ENCODE measurements around the gene GRK5. TPM values are rescaled to one million over a fixed set of nuclear protein-coding genes. Genes with fewer than 3 reads are reported as not detected.
A peak's percentile ranks its signal among the peaks of the same experiment; 100 is the strongest.

Gene GRK5
- total and polyA plus RNA-seq, 8 donors, result 10.9 to 95.9 (median 34.0) TPM

DNA sequence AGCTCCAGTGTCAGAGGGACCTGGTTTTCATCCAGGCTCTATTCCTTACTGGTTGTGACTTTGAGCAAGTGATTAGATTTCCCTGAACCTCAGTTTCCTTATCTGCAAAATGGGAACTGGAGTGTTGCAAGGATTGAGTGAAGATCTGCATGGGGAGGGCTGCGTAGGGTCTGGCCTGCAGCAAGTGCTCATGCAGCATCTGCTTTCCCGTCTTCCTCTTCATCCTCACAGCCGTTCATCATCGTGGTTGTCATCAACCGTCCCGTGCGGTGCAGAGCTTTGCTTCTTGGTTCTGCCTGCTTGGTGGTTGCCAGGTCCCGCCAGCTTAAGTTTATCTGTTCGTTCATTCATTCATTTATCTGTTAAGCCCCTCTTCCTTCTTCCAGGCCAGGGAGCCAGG is 135.0 kb downstream of the GRK5 start:
- no peak for DNase-seq

DNA sequence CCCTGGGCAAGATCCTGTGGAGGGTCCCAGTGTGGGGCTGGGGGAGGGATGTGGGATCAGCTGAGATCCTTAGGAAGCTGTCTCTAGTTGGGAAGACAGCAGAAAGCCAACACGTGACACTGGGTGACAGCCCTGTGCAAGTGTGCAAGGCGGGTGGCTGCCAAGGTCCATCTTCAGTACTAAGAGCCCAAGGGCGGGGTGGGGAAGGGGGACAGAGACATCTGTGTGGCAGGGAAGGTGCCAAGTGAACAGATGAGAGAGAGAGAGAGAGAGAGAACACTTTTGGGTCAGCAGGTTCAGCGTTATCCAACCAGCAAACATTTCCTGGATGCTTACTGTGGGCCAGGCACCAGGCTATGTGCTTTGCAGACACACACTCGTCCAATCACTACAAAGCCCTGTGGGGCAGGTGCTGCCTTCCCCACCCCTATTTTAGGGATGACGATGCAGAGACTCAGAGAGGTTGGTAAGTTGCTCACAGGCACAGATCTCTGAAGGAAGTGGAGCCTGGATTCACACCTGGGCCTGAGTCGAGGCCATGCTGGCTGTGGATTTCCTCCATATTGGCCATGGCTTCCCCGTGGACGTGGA is 135.7 kb downstream of the GRK5 start:
- intact Hi-C loops (cut with DNase I; ENCODE audit: low total_unique reads), result no loop called here
- no peak for DNase-seq
- no peaks in the 10 kb centered on the region for H3K27me3 ChIP-seq
- H3K4me3 ChIP-seq, result no peak overlapping the region
- 84 to 91% (median 87%) methylated on average over 9 of the region's 9 CpGs for whole genome bisulfite sequencing, 5 donors
- TF ChIP-seq, protein P1, sequence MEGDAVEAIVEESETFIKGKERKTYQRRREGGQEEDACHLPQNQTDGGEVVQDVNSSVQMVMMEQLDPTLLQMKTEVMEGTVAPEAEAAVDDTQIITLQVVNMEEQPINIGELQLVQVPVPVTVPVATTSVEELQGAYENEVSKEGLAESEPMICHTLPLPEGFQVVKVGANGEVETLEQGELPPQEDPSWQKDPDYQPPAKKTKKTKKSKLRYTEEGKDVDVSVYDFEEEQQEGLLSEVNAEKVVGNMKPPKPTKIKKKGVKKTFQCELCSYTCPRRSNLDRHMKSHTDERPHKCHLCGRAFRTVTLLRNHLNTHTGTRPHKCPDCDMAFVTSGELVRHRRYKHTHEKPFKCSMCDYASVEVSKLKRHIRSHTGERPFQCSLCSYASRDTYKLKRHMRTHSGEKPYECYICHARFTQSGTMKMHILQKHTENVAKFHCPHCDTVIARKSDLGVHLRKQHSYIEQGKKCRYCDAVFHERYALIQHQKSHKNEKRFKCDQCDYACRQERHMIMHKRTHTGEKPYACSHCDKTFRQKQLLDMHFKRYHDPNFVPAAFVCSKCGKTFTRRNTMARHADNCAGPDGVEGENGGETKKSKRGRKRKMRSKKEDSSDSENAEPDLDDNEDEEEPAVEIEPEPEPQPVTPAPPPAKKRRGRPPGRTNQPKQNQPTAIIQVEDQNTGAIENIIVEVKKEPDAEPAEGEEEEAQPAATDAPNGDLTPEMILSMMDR (IDR thresholded peaks at IDR 0.05), result no peak
- TF ChIP-seq POLR2A (IDR thresholded peaks at IDR 0.05) (no peak), EP300 (IDR thresholded peaks at IDR 0.05) (no peak), POLR2AphosphoS5 (IDR thresholded peaks at IDR 0.05) (no peak)
- peaks cover 0 to 4% (median 1%) of the 10 kb centered on the region in 4 donors for H3K36me3 ChIP-seq
- peaks cover 20 to 34% (median 28%) of the 10 kb centered on the region in 4 donors for H3K4me1 ChIP-seq
- no peaks in the 10 kb centered on the region for H3K9me3 ChIP-seq
- peak overlapping the region in 2 of 5 donors; percentile 46 to 73 for H3K27ac ChIP-seq

More for the DNA sequence above, 135.0 kb downstream of the GRK5 start:
- intact Hi-C loops (cut with DNase I; ENCODE audit: low total_unique reads), result no loop called here
- no peak overlapping the region for H3K4me3 ChIP-seq
- peaks cover 20 to 34% (median 26%) of the 10 kb centered on the region in 4 donors for H3K4me1 ChIP-seq
- H3K9me3 ChIP-seq, result no peaks in the 10 kb centered on the region
- peaks cover 0 to 4% (median 1%) of the 10 kb centered on the region in 4 donors for H3K36me3 ChIP-seq
- H3K27ac ChIP-seq, result peak overlapping the region in 2 of 5 donors; percentile 46 to 73
- no peaks in the 10 kb centered on the region for H3K27me3 ChIP-seq
- WGBS, 5 donors, result 77 to 87% (median 81%) methylated on average over 9 of the region's 9 CpGs
- TF ChIP-seq, protein P1 (IDR thresholded peaks at IDR 0.05), result no peak
- TF ChIP-seq POLR2AphosphoS5 (IDR thresholded peaks at IDR 0.05) (no peak), EP300 (IDR thresholded peaks at IDR 0.05) (no peak), POLR2A (IDR thresholded peaks at IDR 0.05) (no peak)

DNA sequence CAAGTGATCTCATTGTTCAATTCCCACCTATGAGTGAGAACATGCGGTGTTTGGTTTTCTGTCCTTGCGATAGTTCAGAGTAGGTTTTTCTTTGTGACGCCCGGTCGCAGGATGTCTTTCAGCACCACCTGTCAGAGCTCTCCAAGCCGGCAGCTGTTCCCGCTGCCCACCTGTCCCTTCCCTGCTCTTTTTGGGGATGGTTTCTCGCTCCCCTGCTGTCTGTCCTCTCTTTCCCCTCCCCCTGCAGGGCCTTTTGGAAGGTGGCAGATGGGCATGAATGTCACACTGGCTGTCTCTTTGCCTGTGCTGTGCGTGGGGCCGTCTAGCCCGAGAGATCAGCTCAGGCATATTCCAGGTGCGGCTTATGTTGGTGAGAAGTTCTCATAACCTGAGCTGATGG is 137.0 kb downstream of the GRK5 start:
- no peak for DNase-seq
- Histone ChIP-seq H3K36me3 (peaks cover 0 to 3% (median 0%) of the 10 kb centered on the region in 4 donors), H3K4me3 (no peak overlapping the region), H3K9me3 (no peaks in the 10 kb centered on the region), H3K4me1 (peaks cover 27 to 42% (median 38%) of the 10 kb centered on the region in 4 donors), H3K27ac (no peak overlapping the region), H3K27me3 (no peaks in the 10 kb centered on the region)
- intact Hi-C loops (cut with DNase I; ENCODE audit: low total_unique reads), result no loop called here
- 93 to 98% (median 95%) methylated on average over 12 of the region's 12 CpGs for WGBS, 5 donors
- TF ChIP-seq, protein P1 (IDR thresholded peaks at IDR 0.05), result no peak
- TF ChIP-seq POLR2AphosphoS5 (IDR thresholded peaks at IDR 0.05), result no peak
- TF ChIP-seq POLR2A (IDR thresholded peaks at IDR 0.05), result no peak
- no peak for TF ChIP-seq EP300 (IDR thresholded peaks at IDR 0.05)

DNA sequence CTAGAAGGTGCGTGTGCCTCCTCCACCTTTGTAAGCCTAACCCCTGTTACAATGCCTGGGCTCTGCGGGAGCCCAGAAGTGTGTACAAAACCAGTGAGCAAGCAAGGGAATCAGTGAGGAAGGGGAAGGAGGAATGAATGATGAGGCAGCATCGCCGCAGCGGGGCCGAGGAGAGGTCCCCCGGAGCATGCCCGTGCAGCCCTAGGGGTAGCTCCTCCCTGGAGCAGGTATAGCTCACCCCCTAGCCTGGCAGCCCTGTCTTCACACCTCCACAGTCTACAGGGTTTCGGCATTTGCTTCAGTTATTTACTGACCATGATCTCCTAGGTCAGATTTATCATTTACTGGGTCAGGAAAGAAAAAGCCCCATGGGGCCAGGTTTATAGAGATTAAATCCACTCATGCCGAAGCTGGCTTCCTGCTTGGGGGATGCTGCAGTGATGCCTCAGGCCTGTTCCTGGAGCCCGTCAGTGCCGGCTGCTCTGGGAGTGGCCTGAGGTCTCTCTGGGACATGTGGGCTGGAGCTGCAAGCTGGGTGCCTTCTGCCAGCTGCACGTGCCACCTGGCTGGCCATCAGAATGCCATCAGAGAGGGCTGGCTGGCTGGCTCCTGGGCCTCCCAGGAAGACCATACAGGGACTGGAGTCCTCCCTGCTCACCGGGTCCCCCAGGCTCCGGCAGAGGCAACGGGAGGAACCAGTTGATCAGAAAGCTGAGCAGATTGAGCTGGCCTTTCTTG is 138.9 kb downstream of the GRK5 start:
- TF ChIP-seq POLR2A (IDR thresholded peaks at IDR 0.05) (no peak), EP300 (IDR thresholded peaks at IDR 0.05) (no peak), POLR2AphosphoS5 (IDR thresholded peaks at IDR 0.05) (no peak)
- TF ChIP-seq, protein P1 (IDR thresholded peaks at IDR 0.05), result no peak
- no peak overlapping the region for H3K4me3 ChIP-seq
- no peaks in the 10 kb centered on the region for H3K9me3 ChIP-seq
- peaks cover 37 to 54% (median 54%) of the 10 kb centered on the region in 4 donors for H3K4me1 ChIP-seq
- intact Hi-C loops (cut with DNase I; ENCODE audit: low total_unique reads), result no loop called here
- 64 to 80% (median 74%) methylated on average over 12 to 16 of the region's 16 CpGs for WGBS, 5 donors
- peaks cover 0 to 8% (median 3%) of the 10 kb centered on the region in 4 donors for H3K36me3 ChIP-seq
- H3K27ac ChIP-seq, result no peak overlapping the region
- peak in 1 of 2 donors; percentile 66 for DNase-seq
- H3K27me3 ChIP-seq, result no peaks in the 10 kb centered on the region
